ENCODE results near the gene MBD3L2. TPM values are rescaled to one million over a fixed set of nuclear protein-coding genes. Genes with fewer than 3 reads are reported as not detected.

The MBD3L2 gene
- total RNA-seq, 2 donors from 2014 or later = not detected

GRCh38 chr19:7069042-7069903 is 20.2 kb downstream of the MBD3L2 start, which contains the start of gene ZNF557:
Gene ZNF557 (plus strand): TSS chr19:7069703. CDS start chr19:7075075, 5,372 bp downstream.
- Mint-ChIP-seq H3K9me3 (no peaks in the 10 kb centered on the region), H3K27ac (peak within 1 kb of the TSS; percentile 93 to 97), H3K36me3 (peaks cover 11% of the 10 kb centered on the region), H3K27me3 (no peaks in the 10 kb centered on the region), H3K4me1 (ENCODE audit: low read depth in 2 of 2) (peaks cover 11 to 12% of the 10 kb centered on the region in 2 donors), H3K4me3 (peak within 1 kb of the TSS; percentile 91)
- ATAC-seq = peak; percentile 99 to 100
- peak; percentile 99 for DNase-seq (ENCODE audit: low spot score)

GRCh38 chr19:7069904-7070226 is 20.7 kb downstream of the MBD3L2 start:
- ATAC-seq (peak in 1 of 2 donors; percentile 25), DNase-seq (ENCODE audit: low spot score) (no peak)
- Mint-ChIP-seq H3K36me3 (peaks cover 15% of the 10 kb centered on the region), H3K4me1 (ENCODE audit: low read depth in 2 of 2) (peaks cover 12 to 13% of the 10 kb centered on the region in 2 donors), H3K27ac (peak overlapping the region; percentile 93 to 97), H3K4me3 (peak overlapping the region; percentile 91), H3K27me3 (no peaks in the 10 kb centered on the region), H3K9me3 (no peaks in the 10 kb centered on the region)

- H3K9me3 Mint-ChIP-seq = no peaks in the 10 kb centered on the region
- no peak for DNase-seq (ENCODE audit: low spot score)
- ATAC-seq = no peak
- no peak overlapping the region for H3K27ac Mint-ChIP-seq
- no peaks in the 10 kb centered on the region for H3K27me3 Mint-ChIP-seq
- H3K4me3 Mint-ChIP-seq = peak overlapping the region; percentile 19
- H3K4me1 Mint-ChIP-seq (ENCODE audit: low read depth in 2 of 2) = peaks cover 12 to 13% of the 10 kb centered on the region in 2 donors
- peaks cover 35% of the 10 kb centered on the region for H3K36me3 Mint-ChIP-seq
Observed at GRCh38 chr19:7072541-7072940, 23.4 kb downstream of the MBD3L2 start.

GRCh38 chr19:7074705-7075282 is 25.7 kb downstream of the MBD3L2 start:
- Mint-ChIP-seq H3K9me3 (peaks cover 9% of the 10 kb centered on the region), H3K27ac (no peak overlapping the region), H3K4me1 (ENCODE audit: low read depth in 2 of 2) (peaks cover 6 to 11% of the 10 kb centered on the region in 2 donors), H3K27me3 (no peaks in the 10 kb centered on the region), H3K36me3 (peaks cover 58% of the 10 kb centered on the region), H3K4me3 (no peak overlapping the region)
- no peak for DNase-seq (ENCODE audit: low spot score)
- no peak for ATAC-seq

- Mint-ChIP-seq H3K36me3 (peaks cover 69% of the 10 kb centered on the region), H3K4me1 (ENCODE audit: low read depth in 2 of 2) (peaks cover 6 to 11% of the 10 kb centered on the region in 2 donors), H3K4me3 (no peak overlapping the region), H3K9me3 (peaks cover 13% of the 10 kb centered on the region), H3K27me3 (no peaks in the 10 kb centered on the region), H3K27ac (no peak overlapping the region)
- DNase-seq (ENCODE audit: low spot score) = no peak
- no peak for ATAC-seq
Observed at GRCh38 chr19:7076151-7076550, 27.0 kb downstream of the MBD3L2 start.

- H3K9me3 Mint-ChIP-seq = peaks cover 20% of the 10 kb centered on the region
- H3K4me3 Mint-ChIP-seq = no peak overlapping the region
- ATAC-seq = no peak
- H3K36me3 Mint-ChIP-seq = peaks cover 76% of the 10 kb centered on the region
- H3K27me3 Mint-ChIP-seq = no peaks in the 10 kb centered on the region
- no peak for DNase-seq (ENCODE audit: low spot score)
- H3K4me1 Mint-ChIP-seq (ENCODE audit: low read depth in 2 of 2) = peaks cover 0 to 6% of the 10 kb centered on the region in 2 donors
- H3K27ac Mint-ChIP-seq = no peak overlapping the region
Observed at GRCh38 chr19:7078008-7078407, 28.9 kb downstream of the MBD3L2 start.

- H3K9me3 Mint-ChIP-seq = peaks cover 31% of the 10 kb centered on the region
- H3K36me3 Mint-ChIP-seq = peaks cover 68% of the 10 kb centered on the region
- DNase-seq (ENCODE audit: low spot score) = no peak
- no peak overlapping the region for H3K4me3 Mint-ChIP-seq
- H3K27me3 Mint-ChIP-seq = no peaks in the 10 kb centered on the region
- ATAC-seq = no peak
- H3K4me1 Mint-ChIP-seq (ENCODE audit: low read depth in 2 of 2) = peaks cover 0 to 3% of the 10 kb centered on the region in 2 donors
- no peak overlapping the region for H3K27ac Mint-ChIP-seq
Observed at GRCh38 chr19:7083076-7083956, 34.2 kb downstream of the MBD3L2 start.

GRCh38 chr19:7088999-7089398 is 39.9 kb downstream of the MBD3L2 start:
- Mint-ChIP-seq H3K27ac (no peak overlapping the region), H3K9me3 (peaks cover 19% of the 10 kb centered on the region), H3K27me3 (no peaks in the 10 kb centered on the region), H3K36me3 (peaks cover 33% of the 10 kb centered on the region), H3K4me1 (ENCODE audit: low read depth in 2 of 2) (peaks cover 0 to 3% of the 10 kb centered on the region in 2 donors), H3K4me3 (no peak overlapping the region)
- ATAC-seq = no peak
- DNase-seq (ENCODE audit: low spot score) = no peak

GRCh38 chr19:7098096-7098495 is 49.0 kb downstream of the MBD3L2 start:
- no peak for ATAC-seq
- Mint-ChIP-seq H3K27ac (peak overlapping the region; percentile 81 to 90), H3K36me3 (peaks cover 17% of the 10 kb centered on the region), H3K4me3 (peak overlapping the region; percentile 94), H3K9me3 (peaks cover 19% of the 10 kb centered on the region), H3K27me3 (no peaks in the 10 kb centered on the region), H3K4me1 (ENCODE audit: low read depth in 2 of 2) (peaks cover 10 to 14% of the 10 kb centered on the region in 2 donors)
- DNase-seq (ENCODE audit: low spot score) = no peak

GRCh38 chr19:7098701-7099596 is 49.8 kb downstream of the MBD3L2 start:
- peak; percentile 93 to 94 for ATAC-seq
- H3K9me3 Mint-ChIP-seq = peaks cover 19% of the 10 kb centered on the region
- peak overlapping the region; percentile 94 for H3K4me3 Mint-ChIP-seq
- DNase-seq (ENCODE audit: low spot score) = peak; percentile 90
- H3K27me3 Mint-ChIP-seq = no peaks in the 10 kb centered on the region
- peaks cover 17% of the 10 kb centered on the region for H3K36me3 Mint-ChIP-seq
- H3K4me1 Mint-ChIP-seq (ENCODE audit: low read depth in 2 of 2) = peaks cover 10 to 14% of the 10 kb centered on the region in 2 donors
- peak overlapping the region; percentile 81 to 90 for H3K27ac Mint-ChIP-seq

GRCh38 chr19:7099597-7099921 is 50.4 kb downstream of the MBD3L2 start:
- peaks cover 10 to 14% of the 10 kb centered on the region in 2 donors for H3K4me1 Mint-ChIP-seq (ENCODE audit: low read depth in 2 of 2)
- peak overlapping the region; percentile 81 to 90 for H3K27ac Mint-ChIP-seq
- H3K4me3 Mint-ChIP-seq = peak overlapping the region; percentile 94
- peaks cover 17% of the 10 kb centered on the region for H3K36me3 Mint-ChIP-seq
- peaks cover 19% of the 10 kb centered on the region for H3K9me3 Mint-ChIP-seq
- H3K27me3 Mint-ChIP-seq = no peaks in the 10 kb centered on the region
- DNase-seq (ENCODE audit: low spot score) = no peak
- no peak for ATAC-seq

Measured in natural killer cell treated with Interleukin-12 subunit alpha and Interleukin-12 subunit beta and Interleukin-15 and Interleukin-18, amount 100 ng/mL, for 72 hours (primary cell).